Measurements from ENCODE around the gene SPATA1. TPM values are rescaled to one million over a fixed set of nuclear protein-coding genes. Genes with fewer than 3 reads are reported as not detected.

The SPATA1 gene
- total and polyA plus RNA-seq, 9 of the 15 experiments (the other 6 are each of a cell fraction or from before 2014, with no cell fraction given): 0.79 to 2.9 (median 1.5) TPM

- TF ChIP-seq THRAP3 (IDR thresholded peaks at IDR 0.05; ENCODE audit: borderline replicate concordance) (0 out of 2 replicates have a peak, but pooled peaks have one; percentile 62), ZNF707 (CRISPR knock-in tag; conservative IDR thresholded peaks at IDR 0.05) (no peak)
Measured at GRCh38 chr1:84504580-84505492, 1.4 kb upstream of the SPATA1 start (continued).

- Histone ChIP-seq H2AFZ (ENCODE audit: low read depth, low read length) (peak overlapping the region; percentile 83), H3K9me3 (replicated peaks; ENCODE audit: control insufficient read depth, insufficient read depth, low read depth, low read length) (no peaks in the 10 kb centered on the region; the same call in 1 of the 2 replicates), H4K20me1 (replicated peaks; ENCODE audit: control insufficient read depth, insufficient read depth, low read length) (peaks cover 18% of the 10 kb centered on the region), H3K9ac (ENCODE audit: insufficient read depth in 1 of 2, low read depth in 2 of 2, low read length in 2 of 2) (peak overlapping the region; percentile 98 to 99), H3K27ac (ENCODE audit: extremely low read depth, low read depth, low read length) (peak overlapping the region; percentile 97), H3K79me2 (ENCODE audit: control insufficient read depth, insufficient read depth, low read length) (peaks cover 75% of the 10 kb centered on the region), H3K4me3 (peak overlapping the region; percentile 69), H3K36me3 (ENCODE audit: control insufficient read depth, insufficient read depth, low read length) (peaks cover 45% of the 10 kb centered on the region), H3K4me2 (ENCODE audit: insufficient read depth, low read length) (peak overlapping the region; percentile 98), H3K4me1 (replicated peaks in 1 of 2; ENCODE audit: control insufficient read depth in 2 of 2, insufficient read depth in 2 of 2, low read length in 2 of 2) (peaks cover 4 to 10% of the 10 kb centered on the region in 2 experiments; a peak in 4 of 5 replicates), H3K9me1 (ENCODE audit: control insufficient read depth, insufficient read depth, low read length) (no peaks in the 10 kb centered on the region), H3K27me3 (ENCODE audit: control insufficient read depth in 2 of 2, insufficient read depth in 2 of 2, low read length in 2 of 2) (no peaks in the 10 kb centered on the region)
- no peak for FAIRE-seq
- in situ Hi-C loops (cut with MboI): no loop called here
- POLR2A ChIA-PET: interaction anchor here (0.6 to 4.1 kb wide), 20 partner anchors 8 to 1399 kb away, joined by 3 to 34 read pairs (median 4); partner anchors contain the start of gene CTBS
- peak; percentile 67 for ATAC-seq
- WGBS (ENCODE audit: insufficient coverage, low coverage, missing lambda C conversion rate): under 1% methylated on average over 25 of the region's 47 CpGs
- intact Hi-C loops (cut with micrococcal nuclease): loop anchor here (1.0 to 10.0 kb wide), 6 partner anchors 26 to 201 kb away; partner anchors contain the start of genes CTBS, RPF1 and SAMD13
- no TSS peak for BruUV-seq (replicated peaks)
- CTCF ChIA-PET (ENCODE audit: low intra/inter-chr PET ratio): interaction anchor here (1.0 to 1.1 kb wide), 2 partner anchors 115 to 132 kb away, joined by 3 to 4 read pairs; no protein-coding TSS in a partner anchor
- DNase-seq (ENCODE audit: extremely low read depth in 1 of 4, low spot score in 3 of 4): peak in 3 of 4 experiments; percentile 71 to 76 (median 75)
- TF ChIP-seq CXXC5 (CRISPR knock-in tag; IDR thresholded peaks at IDR 0.05): peak; percentile 38
- 0 out of 2 replicates have a peak, but pooled peaks have one; percentile 36 for TF ChIP-seq LCOR (CRISPR knock-in tag; IDR thresholded peaks at IDR 0.05)
- peak; percentile 21; the same call in 1 of the 2 replicates for TF ChIP-seq MTA3 (IDR thresholded peaks at IDR 0.05; ENCODE audit: borderline replicate concordance)
- peak; percentile 63; the same call in 1 of the 2 replicates for TF ChIP-seq ZNF766 (CRISPR knock-in tag; conservative IDR thresholded peaks at IDR 0.05)
- 0 out of 2 replicates have a peak, but pooled peaks have one; percentile 24 for TF ChIP-seq FOXO4 (CRISPR knock-in tag; IDR thresholded peaks at IDR 0.05)
- TF ChIP-seq CEBPB (tag; IDR thresholded peaks at IDR 0.05): peak; percentile 84
- TF ChIP-seq ZNF511 (CRISPR knock-in tag; IDR thresholded peaks at IDR 0.05): peak; percentile 52; the same call in 1 of the 2 replicates
- TF ChIP-seq CHD2 (IDR thresholded peaks at IDR 0.05; ENCODE audit: low read depth, low read length): no peak
- 0 out of 4 replicates have a peak, but pooled peaks have one; percentile 58 to 74 for TF ChIP-seq SIN3A (IDR thresholded peaks at IDR 0.05; ENCODE audit: borderline replicate concordance in 2 of 2, control insufficient read depth in 1 of 2, low read depth in 2 of 2, low read length in 2 of 2)
- TF ChIP-seq PREB (CRISPR knock-in tag; IDR thresholded peaks at IDR 0.05): no peak
- TF ChIP-seq STAT5B (CRISPR knock-in tag; IDR thresholded peaks at IDR 0.05): no peak
- 0 out of 2 replicates have a peak, but pooled peaks have one; percentile 12 for TF ChIP-seq ELF1 (tag; IDR thresholded peaks at IDR 0.05)
Measured at GRCh38 chr1:84505493-84506001, 639 bp upstream of the SPATA1 start.
